Posterior cingulate gyrus (tissue), 11 donors: ENCODE measurements around the gene UBE4B.
A peak's percentile ranks its signal among the peaks of the same experiment; 100 is the strongest.

Experiments used
- DNase-seq, 10 donors: peaks; one replicate each; pipeline versions ENCODE4 v3.0.0 to v3.0.0-alpha.2; 2020 to 2021; ENCODE audit warnings: mixed read lengths in 3 of 10
- intact Hi-C: fragments of 100-400 bp; cut with DNase I; formaldehyde crosslinking; loops from one replicate; pipeline ENCODE4 v1.15.1; 2023

The UBE4B gene

DNA sequence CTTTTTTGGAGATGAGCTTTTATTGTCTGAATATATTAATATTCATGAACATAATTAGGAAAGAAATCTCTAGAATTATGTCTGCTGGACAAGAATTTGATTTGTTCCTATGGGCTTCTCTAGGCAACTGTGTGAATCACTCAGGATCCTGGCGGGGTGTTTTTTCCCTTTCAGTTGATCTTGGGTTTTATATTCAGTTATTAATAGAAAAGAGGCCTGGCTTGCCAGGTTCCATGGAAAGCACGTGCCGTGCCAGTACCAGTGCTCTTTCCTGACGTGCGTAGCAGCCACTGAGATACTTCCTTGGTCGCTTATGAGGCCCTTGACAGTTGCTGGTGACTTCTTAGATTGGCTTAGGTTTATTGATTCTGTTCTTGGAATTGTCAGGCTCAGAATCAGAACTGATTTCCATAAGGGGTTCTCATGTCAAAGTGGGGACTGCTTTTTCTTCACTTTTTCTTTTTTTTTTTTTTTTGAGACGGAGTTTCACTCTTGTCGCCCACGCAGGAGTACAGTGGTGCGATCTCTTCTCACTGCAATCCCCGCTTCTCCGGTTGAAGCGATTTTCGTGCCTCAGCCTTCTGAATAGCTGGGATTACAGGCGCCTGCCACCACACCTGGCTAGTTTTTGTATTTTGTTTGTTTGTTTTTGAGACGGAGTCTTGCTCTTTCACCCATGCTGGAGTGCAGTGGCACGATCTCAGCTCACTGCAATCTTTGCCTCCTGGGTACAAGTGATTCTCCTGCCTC, 129.0 kb downstream of the UBE4B start:
- intact Hi-C loops = no loop called here
- peak in 1 of 10 donors; percentile 16 for DNase-seq

DNA sequence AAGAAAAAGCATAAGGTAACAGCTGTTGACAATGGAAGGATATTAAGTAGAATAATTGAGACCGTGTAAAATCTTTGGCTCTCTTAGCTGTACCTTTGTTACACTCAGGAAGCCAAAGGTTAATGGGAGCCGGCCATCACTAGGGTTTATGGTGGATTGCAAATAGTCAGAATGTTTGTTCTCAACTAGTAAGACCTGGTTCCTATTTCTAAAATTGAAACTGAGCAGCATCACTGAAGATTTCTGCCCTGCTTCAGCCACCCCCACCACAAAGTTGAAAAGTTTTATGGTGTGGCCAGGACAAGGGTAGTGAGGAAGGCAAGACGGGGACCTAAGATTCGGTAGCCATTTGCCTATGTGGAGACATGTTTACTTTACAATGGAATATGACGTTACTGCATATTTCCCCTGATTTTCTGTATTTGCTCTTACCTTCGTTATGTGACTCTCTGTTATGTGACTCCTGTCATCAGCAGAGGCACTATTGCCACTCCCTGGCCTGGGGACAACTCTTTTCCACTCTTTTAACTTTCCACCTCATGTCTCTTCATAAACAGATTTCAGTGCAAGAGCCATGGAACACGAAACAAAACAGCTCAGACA, 136.3 kb downstream of the UBE4B start:
- intact Hi-C loops = no loop called here
- DNase-seq = no peak

DNA sequence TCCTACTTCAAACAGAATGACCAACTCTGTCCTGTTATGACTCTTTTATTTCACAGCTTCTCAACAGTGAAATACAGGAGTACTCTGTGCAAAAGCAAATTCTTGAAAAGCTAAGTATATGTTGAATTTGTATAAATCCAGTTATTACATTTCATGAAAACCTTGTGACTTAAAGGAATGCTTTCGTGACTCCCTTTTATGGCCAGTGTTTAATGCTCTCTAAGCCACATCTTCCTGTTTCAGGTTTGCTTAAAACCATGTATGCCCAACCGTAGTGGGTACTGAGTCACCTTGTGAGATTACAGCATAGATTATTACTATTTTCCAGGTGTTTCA, 137.4 kb downstream of the UBE4B start:
- intact Hi-C loops = no loop called here

DNA sequence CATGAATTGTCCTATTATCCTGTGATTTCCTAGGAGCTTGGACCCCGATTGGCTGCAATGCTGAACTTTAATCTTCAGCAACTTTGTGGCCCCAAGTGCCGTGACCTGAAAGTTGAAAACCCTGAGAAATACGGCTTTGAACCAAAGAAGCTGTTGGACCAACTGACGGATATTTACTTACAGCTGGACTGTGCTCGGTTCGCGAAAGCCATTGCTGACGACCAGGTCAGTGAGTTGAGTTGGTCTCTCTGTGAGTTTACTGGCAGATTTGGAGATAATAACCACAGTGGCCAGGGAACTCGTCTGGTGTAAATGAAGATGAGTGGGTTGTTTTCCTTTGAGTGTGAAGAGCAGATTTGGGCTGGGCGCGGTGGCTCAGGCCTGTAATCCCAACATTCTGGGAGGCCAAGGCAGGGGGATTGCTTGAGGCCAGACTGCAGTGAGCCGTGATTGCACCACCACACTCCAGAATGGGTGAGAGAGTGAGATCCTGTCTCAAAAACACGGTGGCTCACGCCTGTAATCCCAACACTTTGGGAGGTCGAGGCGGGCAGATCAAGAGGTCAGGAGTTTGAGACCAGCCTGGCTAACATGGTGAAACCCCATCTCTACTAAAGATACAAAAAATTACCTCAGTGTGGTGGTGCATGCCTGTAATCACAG, 138.5 kb downstream of the UBE4B start:
- intact Hi-C loops = no loop called here

More for the DNA sequence above, 137.4 kb downstream of the UBE4B start:
- no peak for DNase-seq

DNA sequence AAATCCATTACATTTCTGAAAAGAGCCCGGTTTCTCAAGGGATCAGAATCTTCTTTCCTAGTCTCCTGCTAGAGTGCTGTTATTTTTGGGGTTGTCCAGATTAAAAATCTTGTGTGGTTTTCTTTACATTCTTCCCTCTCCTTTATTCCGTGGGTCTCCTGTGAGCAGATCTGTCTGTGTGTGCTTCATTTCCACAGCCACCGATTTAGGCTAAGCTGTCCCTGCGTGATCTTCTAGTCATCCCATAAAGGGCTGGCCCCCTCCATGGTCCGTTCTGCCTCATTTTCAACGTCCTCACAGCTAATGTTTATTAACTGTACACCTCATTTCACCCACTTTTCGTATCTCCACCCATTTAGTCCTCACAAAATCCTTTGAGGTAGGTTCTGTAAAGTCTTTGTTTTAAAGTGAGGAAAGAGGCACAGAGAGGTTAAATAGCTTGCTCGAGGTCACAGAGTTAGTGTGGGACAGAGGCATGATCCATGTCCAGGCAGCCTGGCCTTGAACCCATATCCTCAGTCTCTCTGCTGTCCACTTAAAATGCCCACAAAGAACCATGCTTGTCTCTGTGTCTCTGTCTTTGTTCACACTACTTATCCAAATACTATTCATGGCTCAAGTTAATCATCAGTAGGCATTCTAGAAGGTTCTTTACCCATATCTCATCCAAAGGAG, 139.4 kb downstream of the UBE4B start:
- no peak for DNase-seq
- intact Hi-C loops = no loop called here

More for the DNA sequence above, 138.5 kb downstream of the UBE4B start:
- no peak for DNase-seq

DNA sequence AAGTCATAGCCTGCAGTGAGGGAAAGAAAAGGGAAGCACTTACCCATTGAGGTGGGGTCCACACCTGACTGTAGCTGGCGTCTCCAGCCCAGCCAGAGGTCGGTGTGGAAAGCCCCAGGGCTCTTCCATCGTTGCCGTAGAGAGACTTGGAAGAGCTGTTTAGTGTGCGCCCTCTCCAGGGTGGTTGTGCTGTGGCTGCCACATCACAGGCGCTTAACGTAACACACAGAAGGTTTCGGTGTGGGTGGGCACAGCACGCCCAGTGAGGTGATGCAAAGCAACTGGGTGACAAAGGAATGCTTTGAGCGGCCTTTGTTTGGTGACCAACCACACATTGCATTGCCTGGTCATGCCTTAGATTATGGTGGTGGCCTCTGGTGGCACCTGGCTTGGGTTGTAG, 140.8 kb downstream of the UBE4B start:
- no peak for DNase-seq
- intact Hi-C loops = no loop called here

DNA sequence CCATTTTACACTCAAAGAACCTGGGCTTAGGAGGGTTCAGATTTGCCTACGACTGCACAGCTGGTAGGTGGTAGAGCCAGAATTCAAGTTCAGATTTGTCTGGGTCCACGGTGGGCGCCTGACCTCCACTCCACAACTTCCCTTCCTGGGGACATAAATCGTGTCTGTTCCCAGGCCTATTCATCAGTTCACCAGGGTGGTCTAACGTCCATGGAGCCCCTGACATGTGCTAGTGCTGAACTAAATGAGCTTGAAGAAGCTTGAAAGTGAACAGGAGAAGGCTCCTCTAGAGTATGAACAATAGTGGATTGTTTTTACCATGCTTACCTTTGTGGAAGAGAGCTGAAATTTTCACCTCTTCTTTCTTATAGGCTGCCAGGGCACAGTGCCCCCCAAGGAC, 145.1 kb downstream of the UBE4B start:
- intact Hi-C loops = no loop called here
- DNase-seq = no peak

DNA sequence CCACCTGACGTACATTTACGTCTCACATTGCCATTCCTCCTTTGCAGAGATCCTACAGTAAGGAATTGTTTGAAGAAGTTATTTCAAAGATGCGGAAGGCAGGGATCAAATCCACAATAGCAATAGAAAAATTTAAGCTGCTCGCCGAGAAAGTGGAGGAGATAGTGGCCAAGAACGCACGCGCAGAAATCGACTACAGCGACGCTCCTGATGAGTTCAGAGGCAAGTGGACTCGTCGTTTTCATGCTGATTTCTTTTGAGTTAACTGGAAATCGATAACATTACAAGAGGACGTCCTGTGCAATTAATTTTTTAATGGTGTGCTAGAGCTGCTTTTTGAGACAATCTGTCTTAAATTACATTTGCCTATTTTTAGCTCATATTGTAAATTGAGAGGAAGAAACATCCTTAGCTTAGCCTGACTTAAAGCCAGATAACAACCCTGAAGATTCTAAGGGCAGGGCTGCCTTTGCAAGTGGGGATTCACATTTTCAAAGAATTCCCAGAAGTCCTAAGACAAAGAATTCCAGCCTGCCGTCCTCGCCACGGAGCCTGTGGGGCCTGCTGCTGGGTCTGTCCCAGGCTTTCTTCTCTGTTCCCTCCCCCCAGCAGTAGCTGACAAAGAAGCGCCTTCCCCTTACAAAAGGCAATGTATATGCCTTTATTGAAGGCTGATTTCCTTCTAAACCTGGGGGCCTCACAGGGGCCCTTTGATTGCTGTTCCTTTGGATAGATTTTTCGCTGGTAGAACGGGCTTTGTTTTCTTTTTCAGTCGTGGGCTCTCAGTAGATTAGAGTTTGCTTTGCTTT, 146.0 kb downstream of the UBE4B start:
- peak in 1 of 10 donors; percentile 48 for DNase-seq
- intact Hi-C loops = no loop called here

DNA sequence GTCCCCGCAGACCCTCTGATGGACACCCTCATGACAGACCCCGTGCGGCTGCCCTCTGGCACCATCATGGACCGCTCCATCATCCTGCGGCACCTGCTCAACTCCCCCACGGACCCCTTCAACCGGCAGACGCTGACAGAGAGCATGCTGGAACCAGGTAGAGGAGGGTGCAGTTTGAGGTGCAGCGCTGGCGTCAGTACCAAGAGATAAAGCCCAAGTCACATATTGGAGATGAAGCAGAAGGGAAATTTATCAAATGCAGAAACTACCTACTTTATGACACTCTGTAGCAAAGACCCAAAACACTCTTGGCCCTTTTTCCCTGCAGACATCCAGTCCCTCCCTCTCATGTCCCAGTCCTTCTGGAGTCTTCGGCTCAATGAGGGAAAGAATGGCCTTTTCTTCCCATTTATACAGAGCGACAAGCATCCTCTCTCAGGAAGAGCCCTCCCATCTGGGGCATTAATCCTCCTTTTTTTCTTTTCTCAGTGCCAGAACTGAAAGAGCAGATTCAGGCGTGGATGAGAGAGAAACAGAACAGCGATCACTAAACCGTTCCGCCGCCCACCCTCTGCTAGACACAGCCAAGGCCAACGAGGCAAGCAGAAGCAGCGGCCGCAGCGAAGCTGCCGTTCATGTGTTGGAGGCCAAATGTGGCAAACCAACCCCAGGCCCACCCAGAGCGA, 146.8 kb downstream of the UBE4B start:
- intact Hi-C loops = no loop called here
- peak in 9 of 10 donors; percentile 23 to 87 (median 52) for DNase-seq

DNA sequence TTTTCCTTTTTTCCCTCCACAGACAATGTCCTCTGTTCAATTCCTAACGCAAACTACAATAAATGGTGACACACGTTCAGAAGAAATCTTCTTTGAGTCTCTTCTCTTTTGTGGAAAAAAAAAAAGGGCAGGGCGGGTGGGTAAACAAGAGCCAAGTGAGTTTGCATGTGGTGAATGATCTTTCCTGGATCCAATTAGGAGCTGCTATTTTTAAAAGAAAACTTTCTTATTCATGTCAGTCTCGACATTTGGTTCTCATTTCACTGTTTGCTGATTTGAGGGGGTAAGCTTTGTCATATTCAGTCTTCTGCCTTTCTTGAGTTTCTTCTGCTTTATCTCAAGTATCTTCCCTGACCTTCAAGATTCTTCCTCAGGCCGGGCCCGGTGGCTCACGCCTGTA, 148.4 kb downstream of the UBE4B start:
- intact Hi-C loops = no loop called here
- no peak for DNase-seq

DNA sequence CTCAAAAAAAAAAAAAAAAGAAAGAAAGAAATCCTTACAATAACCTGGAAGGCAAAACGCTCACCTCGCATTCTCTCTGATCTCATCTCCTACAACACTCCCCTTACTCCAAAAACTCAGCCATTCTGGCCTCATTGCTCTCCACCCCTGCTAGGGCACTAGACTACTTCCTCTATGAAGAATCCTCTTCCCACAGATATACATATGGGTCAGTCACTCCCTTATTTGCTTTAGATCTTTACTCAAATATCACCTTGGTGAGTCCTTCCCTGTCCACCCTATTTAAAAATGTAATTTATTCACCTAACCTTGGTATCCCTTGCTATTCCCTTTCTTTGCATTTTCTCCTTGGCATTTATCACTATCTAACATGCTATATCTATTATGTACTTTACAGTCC, 153.0 kb downstream of the UBE4B start:
- intact Hi-C loops = no loop called here
- DNase-seq = no peak

DNA sequence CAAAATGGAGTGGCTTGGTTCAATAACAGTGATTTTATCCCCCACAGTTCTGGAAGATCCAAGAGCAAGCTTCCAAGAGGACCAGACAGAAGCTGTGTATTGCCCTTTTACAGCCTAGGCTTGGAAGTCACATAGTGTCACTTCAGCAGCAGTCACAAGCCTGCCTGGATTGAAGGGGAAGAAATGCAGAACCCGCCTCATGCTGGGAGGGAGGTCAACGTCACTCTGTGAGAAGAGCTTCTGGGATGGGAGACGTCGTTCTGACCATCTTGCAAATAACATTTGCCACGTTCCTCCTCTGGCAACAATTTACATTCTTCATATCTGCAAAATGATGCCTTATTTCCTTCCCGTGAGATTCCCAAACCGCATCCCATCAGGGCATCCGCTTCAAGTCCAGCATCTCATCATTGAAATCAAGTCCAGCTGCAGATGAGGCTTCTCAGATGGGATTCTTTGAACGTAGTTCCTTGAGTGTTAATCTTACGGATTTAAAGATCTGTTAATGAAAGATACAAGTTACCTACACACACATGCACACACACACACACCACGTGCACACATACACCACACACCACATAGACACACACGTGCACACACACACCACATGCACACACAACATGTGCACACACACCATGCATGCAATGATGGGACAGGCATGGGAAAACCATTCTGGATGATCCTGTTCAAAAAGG, 153.7 kb downstream of the UBE4B start:
- intact Hi-C loops = no loop called here
- DNase-seq = no peak

DNA sequence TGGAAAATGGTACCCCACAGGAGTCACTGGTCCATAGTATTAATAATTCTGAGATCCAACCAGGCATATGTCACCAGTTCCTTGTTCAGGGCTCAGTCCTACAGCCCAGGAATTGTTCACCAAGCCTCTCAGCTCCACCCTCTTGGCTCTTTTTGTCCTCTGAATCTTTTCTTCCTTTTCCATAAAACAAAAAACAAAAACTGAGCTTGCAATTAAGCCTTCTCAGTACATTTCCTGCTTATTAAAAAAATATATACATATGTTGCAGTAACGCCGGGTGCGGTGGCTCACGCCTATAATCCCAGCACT, 154.2 kb downstream of the UBE4B start:
- intact Hi-C loops = no loop called here
- no peak for DNase-seq

DNA sequence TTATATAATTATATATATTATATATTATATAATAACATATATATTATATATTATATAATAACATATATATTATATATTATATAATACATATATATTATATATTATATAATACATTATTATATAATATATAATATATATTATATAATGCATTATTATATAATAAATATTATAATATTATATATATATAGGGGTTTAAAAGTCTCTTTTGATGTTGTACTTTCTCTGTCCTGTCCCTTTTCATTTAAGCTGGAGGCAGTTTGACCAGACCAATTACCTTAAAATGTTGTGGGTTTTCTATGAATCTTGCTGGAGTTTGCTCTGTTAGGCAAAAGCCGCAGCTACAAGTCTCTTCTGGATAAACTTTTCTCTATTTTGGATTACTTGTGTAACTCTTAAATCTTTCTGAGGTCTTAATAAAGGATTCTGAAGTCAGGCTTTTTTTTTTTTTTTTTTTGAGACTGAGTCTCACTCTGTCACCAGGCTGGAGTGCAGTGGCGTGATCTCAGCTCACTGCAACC, 155.4 kb downstream of the UBE4B start:
- DNase-seq = no peak
- intact Hi-C loops = no loop called here

DNA sequence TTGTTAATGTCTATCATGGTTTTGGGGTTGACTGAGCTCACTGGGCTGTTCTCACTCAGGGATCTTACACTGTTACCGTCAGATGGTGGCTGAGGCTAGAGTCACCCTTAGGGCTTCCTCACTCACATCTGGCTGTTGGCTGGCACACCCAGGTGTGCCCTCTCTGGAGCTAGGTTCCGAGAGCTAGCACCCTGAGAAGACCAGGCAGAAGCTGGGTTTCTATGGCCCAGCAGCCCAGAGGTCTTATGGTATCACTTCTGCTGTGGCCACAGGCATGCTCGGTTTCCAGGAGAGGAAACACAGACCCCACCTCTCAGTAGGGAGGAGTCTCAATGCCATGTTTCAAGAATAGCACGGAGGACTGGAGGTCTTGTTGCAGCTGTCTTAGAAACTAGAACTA, 156.9 kb downstream of the UBE4B start:
- intact Hi-C loops = no loop called here
- DNase-seq = peak in 1 of 10 donors; percentile 46

DNA sequence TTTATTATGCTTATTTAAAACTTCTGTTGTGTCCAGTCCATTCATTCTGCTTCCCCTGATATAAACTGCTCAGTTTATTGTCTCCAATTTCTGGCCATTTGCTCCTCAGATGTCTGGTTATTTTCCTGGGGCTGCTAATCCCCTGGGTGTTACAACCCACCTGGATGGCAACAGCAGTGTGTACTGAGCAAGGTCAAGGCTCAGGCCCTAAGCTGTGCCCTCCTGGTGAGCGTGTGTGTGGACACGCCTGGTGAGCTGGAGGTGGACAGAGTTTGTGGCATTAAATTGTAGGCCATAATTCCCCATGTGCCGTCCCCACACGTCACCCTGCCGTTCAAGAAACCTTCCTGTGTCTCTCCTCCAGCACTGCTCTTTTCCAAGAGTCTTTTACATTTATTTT, 159.5 kb downstream of the UBE4B start:
- no peak for DNase-seq
- intact Hi-C loops = no loop called here

DNA sequence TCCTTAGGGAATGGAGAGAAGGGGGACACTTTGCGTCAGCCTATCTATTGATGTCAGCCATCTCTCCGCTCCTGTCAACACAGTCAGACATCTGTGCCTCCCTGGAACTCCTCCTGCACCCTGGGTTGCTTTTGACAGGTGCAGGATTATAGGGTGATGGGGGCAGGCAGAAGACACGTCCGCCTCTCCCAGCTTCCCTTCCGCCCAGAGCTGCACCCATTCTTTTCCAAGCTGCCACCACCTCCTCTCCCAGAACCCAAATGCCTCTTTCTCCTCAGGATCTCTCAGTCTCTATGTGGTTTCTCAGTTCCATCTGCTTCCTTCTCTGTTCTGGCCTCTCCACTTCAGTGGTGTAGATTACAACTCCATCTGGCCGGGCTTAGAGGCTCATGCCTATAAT, 160.5 kb downstream of the UBE4B start:
- intact Hi-C loops = no loop called here
- DNase-seq = no peak

DNA sequence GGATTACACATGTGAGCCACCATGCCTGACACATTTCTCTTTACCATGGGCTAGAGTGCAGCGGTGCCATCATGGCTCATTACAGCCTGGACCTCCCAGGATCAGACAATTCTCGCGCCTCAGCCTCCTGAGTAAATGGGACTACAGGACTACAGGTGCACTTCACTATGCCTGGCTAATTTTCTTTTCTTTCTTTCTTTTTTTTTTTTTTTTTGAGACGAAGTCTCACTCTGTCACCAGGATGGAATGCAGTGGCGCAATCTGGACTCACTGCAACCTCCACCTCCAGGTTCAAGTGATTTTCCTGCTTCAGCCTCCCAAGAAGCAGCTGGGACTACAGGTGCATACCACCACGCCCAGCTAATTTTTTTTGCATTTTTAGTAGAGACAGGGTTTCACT, 162.8 kb downstream of the UBE4B start:
- intact Hi-C loops = no loop called here
- no peak for DNase-seq

DNA sequence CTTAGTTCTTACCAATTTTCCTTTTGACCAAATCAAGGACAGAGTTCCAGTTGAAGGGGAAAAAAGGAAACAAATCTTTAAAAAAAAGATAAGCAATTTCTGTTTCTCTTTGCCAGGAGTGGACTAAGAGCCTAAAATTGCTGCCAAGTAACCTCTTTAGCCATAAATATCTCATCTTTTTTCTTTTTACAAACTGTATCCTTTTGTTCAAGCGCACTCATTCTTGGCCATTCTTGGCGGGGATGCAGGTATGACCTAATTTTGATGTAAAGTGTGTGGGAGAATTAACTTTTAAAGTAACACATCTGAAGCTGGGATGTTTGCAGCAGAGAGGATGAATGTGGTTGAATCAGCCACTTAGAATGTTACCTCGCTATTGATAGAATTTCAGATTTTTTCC, 164.2 kb downstream of the UBE4B start:
- intact Hi-C loops = no loop called here
- DNase-seq = no peak
